Tibial nerve (tissue), 4 donors: Measurements from ENCODE around the gene RUNX2. TPM values are rescaled to one million over a fixed set of nuclear protein-coding genes. Genes with fewer than 3 reads are reported as not detected.

ENCODE experiments used
- DNase-seq, 2 donors: peaks; one replicate each; pipeline ENCODE4 v3.0.0-alpha.2; 2019; ENCODE audit warnings: low spot score in 2 of 2
- H3K27ac ChIP-seq, 4 donors: fragments of 200-600 bp; sonication (generic) in 3 of 4; one replicate each; pipeline ENCODE4 v1.5.1; 2017 to 2019; ENCODE audit warnings: mild to moderate bottlenecking in 1 of 4
- H3K27me3 ChIP-seq, 2 donors: fragments of 200-600 bp; sonication (generic) in 1 of 2; one replicate each; pipeline versions ENCODE4 v1.5.1 to v1.6.0; 2017 to 2019
- H3K36me3 ChIP-seq, 3 donors: fragments of 200-600 bp; sonication (generic); one replicate each; pipeline ENCODE4 v1.5.1; 2018 to 2019
- H3K4me1 ChIP-seq, 4 donors: fragments of 200-600 bp; sonication (generic) in 3 of 4; one replicate each; pipeline ENCODE4 v1.5.1; 2017 to 2019
- H3K4me3 ChIP-seq, 4 donors: fragments of 200-600 bp; sonication (generic) in 3 of 4; one replicate each; pipeline ENCODE4 v1.5.1; 2017 to 2019; ENCODE audit warnings: mild to moderate bottlenecking in 1 of 4, moderate library complexity in 1 of 4
- H3K9me3 ChIP-seq, 4 donors: fragments of 200-600 bp; sonication (generic) in 3 of 4; one replicate each; pipeline ENCODE4 v1.5.1; 2017 to 2019
- EP300 ChIP-seq, 2 donors: sonication (generic); formaldehyde crosslinking; IDR thresholded peaks; one replicate each; pipeline ENCODE4 v1.6.1; 2017; ENCODE audit warnings: antibody characterized with exemption in 2 of 2, mild to moderate bottlenecking in 1 of 2
- POLR2A ChIP-seq, 2 donors: fragments of 450-650 bp; IDR thresholded peaks; one replicate each; pipeline ENCODE4 v1.6.1; 2017; ENCODE audit warnings: antibody characterized with exemption in 2 of 2, mild to moderate bottlenecking in 2 of 2, moderate library complexity in 2 of 2
- WGBS, 2 donors: methylation state at CpG; one replicate each; pipeline ENCODE4 v1.1.5; 2018; 5-methylcytosine and 5-hydroxymethylcytosine counted together
- total RNA-seq, 4 donors: library from RNA; depleted of rRNA; stranded (reverse); fragments of >200 nt; gene quantifications; one replicate each; pipeline ENCODE4 v1.1.0, GENCODE V29; 2016
- TF ChIP-seq, protein P1 (sequence below), 5 experiments: fragments of 200-600 bp in 3 of 5; fragments of 450-650 bp in 2 of 5; sonication (generic) in 3 of 5; IDR thresholded peaks; one replicate each; pipeline ENCODE4 v1.5.1; 2016 to 2019; ENCODE audit warnings: antibody characterized with exemption in 5 of 5, mild to moderate bottlenecking in 3 of 5, moderate library complexity in 2 of 5

RUNX2 gene
- total RNA-seq, 4 donors from 2014 or later: 6.3 to 12.3 (median 7.8) TPM

DNA sequence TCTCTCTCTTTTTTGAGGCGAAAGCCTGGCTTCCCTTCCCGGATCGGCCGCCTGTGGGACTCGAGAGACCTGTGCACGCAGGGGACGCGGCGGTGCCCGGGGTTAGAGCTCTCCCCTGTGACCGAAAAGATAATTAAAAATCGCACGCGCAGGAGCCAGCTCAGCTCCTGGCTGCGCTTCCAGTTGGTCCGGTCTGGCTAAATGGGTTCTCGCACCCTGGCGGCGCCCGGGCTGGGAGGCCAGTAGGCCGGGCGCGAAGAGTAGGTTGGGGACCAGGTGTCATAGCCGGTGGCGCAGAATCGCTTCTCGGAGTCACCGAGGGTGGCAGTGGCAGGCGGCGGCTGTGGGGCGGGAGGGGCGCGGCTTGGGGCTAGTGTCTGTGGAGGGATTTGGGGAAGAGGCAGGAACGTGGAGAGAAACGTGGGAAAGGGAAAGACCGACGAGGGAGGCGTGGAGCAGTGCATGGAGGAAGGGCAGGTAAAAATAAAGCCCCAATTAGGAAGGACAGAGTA, 91.5 kb downstream of the RUNX2 start:
- peaks cover 0 to 13% of the 10 kb centered on the region in 2 donors for H3K27me3 ChIP-seq
- H3K4me1 ChIP-seq: peaks cover 0 to 56% (median 8%) of the 10 kb centered on the region in 4 donors
- no peaks in the 10 kb centered on the region for H3K9me3 ChIP-seq
- no peaks in the 10 kb centered on the region for H3K36me3 ChIP-seq
- DNase-seq: peak; percentile 30 to 32
- H3K4me3 ChIP-seq: peak overlapping the region; percentile 23 to 87 (median 72)
- peak overlapping the region in 3 of 4 donors; percentile 12 to 96 (median 21) for H3K27ac ChIP-seq
- no peak for TF ChIP-seq POLR2A (IDR thresholded peaks at IDR 0.05)
- TF ChIP-seq, protein P1, sequence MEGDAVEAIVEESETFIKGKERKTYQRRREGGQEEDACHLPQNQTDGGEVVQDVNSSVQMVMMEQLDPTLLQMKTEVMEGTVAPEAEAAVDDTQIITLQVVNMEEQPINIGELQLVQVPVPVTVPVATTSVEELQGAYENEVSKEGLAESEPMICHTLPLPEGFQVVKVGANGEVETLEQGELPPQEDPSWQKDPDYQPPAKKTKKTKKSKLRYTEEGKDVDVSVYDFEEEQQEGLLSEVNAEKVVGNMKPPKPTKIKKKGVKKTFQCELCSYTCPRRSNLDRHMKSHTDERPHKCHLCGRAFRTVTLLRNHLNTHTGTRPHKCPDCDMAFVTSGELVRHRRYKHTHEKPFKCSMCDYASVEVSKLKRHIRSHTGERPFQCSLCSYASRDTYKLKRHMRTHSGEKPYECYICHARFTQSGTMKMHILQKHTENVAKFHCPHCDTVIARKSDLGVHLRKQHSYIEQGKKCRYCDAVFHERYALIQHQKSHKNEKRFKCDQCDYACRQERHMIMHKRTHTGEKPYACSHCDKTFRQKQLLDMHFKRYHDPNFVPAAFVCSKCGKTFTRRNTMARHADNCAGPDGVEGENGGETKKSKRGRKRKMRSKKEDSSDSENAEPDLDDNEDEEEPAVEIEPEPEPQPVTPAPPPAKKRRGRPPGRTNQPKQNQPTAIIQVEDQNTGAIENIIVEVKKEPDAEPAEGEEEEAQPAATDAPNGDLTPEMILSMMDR (IDR thresholded peaks at IDR 0.05): peak in 3 of 5 experiments; percentile 9 to 21 (median 13)
- WGBS, 2 donors: 22 to 24% methylated on average over 38 of the region's 38 CpGs

DNA sequence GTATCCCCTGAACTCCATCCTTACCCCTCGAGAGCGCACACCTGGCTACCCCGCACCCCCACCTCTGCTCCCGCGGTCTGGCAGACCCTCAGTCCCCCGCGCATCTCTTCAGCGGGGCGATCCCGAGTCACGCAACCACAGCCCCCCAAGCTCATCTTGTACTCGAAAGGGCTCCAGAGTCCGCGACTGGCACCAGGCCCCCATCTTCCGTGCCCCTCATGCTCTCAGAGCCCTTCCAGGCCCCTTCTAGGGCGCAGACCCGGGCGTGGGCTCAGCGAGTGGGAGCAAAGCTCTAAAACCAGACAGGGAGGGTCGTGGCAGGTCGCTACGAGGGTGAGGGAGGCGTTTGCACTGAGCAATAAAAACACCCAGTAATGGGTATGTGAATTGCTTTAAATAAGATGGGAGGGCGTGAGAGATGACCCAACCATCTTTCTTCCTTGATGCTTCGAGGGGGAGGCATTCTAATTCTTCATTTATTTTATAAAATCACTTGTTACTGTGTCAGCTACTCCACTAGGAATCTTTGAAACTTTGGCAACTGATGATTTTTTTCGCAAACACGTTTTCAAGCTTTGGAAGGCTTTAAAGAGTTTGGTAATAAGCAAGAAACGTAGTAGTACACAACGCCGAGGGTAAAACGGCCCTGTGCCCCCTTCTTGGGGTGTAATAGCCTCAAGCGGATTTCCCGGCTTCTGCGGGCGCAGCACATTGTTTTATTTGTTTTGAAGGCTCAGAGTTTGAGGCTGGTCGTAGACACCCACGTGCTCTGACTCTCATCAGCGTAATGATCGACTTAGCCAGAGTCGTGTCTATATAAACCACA, 92.2 kb downstream of the RUNX2 start:
- no peaks in the 10 kb centered on the region for H3K9me3 ChIP-seq
- H3K4me1 ChIP-seq: peaks cover 0 to 56% (median 8%) of the 10 kb centered on the region in 4 donors
- TF ChIP-seq, protein P1 (IDR thresholded peaks at IDR 0.05): no peak
- TF ChIP-seq POLR2A (IDR thresholded peaks at IDR 0.05): no peak
- TF ChIP-seq EP300 (IDR thresholded peaks at IDR 0.05): no peak
- H3K27ac ChIP-seq: peak overlapping the region in 3 of 4 donors; percentile 72 to 96 (median 74)
- WGBS, 2 donors: 11 to 17% methylated on average over 40 of the region's 40 CpGs
- no peak for DNase-seq
- peaks cover 0 to 13% of the 10 kb centered on the region in 2 donors for H3K27me3 ChIP-seq
- H3K4me3 ChIP-seq: peak overlapping the region; percentile 23 to 87 (median 72)
- no peaks in the 10 kb centered on the region for H3K36me3 ChIP-seq

DNA sequence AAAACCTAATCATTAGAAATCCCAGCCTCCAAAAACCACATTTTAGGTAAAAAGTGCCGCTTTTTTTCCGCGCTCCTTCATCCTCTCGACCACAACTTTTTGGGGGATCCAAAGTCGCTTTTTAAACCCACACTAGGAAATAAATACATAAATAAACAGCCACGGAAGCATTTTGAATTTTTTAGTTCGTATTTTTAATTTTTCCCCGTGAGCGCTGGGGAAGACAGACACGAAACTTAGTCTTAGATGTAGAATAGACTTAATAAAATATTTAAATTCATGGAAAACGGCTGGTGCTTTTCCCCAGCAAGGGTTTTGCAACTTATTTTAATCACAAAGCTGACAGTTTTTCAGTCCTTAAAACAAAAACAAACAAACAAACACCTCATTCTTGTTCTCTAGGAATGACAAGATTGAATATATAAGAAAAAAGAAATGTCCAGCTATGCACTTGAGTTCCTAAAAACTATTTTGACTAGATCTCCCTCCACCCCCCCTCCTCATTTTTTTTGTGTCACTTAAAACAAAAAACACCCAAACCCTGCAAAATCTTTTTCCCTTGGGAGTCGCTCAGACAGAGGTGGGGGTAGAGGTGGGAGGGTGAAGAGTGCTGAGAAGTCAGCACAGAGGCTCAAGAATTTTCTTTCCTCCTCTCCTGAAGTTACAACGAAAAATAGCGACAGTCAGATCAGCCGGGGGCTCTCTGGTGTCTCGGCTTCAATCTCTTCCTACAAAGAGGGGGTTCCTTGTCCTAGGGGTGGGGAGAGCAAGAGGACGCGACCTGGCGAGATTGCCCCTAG, 93.0 kb downstream of the RUNX2 start:
- TF ChIP-seq EP300 (IDR thresholded peaks at IDR 0.05) (no peak), POLR2A (IDR thresholded peaks at IDR 0.05) (no peak)
- TF ChIP-seq, protein P1 (IDR thresholded peaks at IDR 0.05): no peak
- DNase-seq: no peak
- Histone ChIP-seq H3K9me3 (no peaks in the 10 kb centered on the region), H3K27me3 (peaks cover 0 to 13% of the 10 kb centered on the region in 2 donors), H3K4me1 (peaks cover 0 to 53% (median 10%) of the 10 kb centered on the region in 4 donors), H3K4me3 (peak overlapping the region; percentile 60 to 87 (median 72)), H3K36me3 (no peaks in the 10 kb centered on the region), H3K27ac (peak overlapping the region; percentile 39 to 96 (median 73))
- WGBS, 2 donors: 10 to 15% methylated on average over 19 of the region's 19 CpGs

DNA sequence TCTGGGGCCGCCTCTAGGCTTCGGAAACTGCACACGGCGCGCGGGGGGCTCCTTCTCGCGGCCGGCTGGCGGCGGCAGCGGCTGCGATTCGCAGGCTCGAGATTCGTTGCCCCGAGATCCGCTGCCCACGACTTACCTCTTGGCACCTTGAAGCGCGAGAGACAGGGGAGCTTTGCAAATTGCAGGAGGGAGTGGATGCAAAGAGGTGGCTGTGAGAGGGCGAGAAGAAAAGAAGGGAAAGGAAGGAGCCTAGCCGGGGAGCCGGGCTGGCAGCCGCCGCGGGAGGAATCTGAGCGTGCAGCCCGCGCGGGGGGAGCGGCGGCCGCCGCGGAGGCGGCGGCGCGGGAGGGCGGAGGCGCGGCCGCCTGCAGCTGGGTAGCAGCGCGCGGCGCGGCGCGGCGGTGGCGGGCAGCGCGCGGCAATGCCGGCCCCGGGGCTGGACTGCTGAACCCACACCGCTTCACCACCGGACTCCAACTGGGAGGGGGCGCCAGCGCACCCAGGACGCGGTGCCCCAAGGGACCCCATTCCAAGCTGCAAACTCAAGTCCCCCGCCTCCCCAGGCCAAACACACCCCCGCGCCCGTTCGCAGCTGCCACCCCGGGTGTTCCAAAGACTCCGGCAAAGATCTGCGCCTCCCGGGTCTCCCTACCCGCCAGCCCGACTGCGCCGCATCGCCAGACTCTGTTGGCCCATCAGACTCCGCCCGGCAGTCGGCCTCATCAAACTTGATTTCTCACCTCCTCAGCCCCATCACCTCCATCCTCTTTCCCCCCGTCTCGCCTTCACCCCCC, 93.8 kb downstream of the RUNX2 start:
- WGBS, 2 donors: 0 to 1% methylated on average over 76 to 81 of the region's 83 CpGs
- TF ChIP-seq, protein P1 (IDR thresholded peaks at IDR 0.05): peak in 4 of 5 experiments; percentile 16 to 54 (median 30)
- no peak for TF ChIP-seq POLR2A (IDR thresholded peaks at IDR 0.05)
- peak in 1 of 2 donors; percentile 3 for TF ChIP-seq EP300 (IDR thresholded peaks at IDR 0.05)
- peak; percentile 58 to 59 for DNase-seq
- H3K36me3 ChIP-seq: no peaks in the 10 kb centered on the region
- H3K4me3 ChIP-seq: peak overlapping the region; percentile 60 to 87 (median 72)
- H3K9me3 ChIP-seq: no peaks in the 10 kb centered on the region
- H3K27ac ChIP-seq: peak overlapping the region; percentile 69 to 97 (median 94)
- H3K4me1 ChIP-seq: peaks cover 0 to 54% (median 10%) of the 10 kb centered on the region in 4 donors
- H3K27me3 ChIP-seq: peaks cover 0 to 13% of the 10 kb centered on the region in 2 donors
